Left lung (tissue), 10 donors: ENCODE measurements around the gene ERBB4. TPM values are rescaled to one million over a fixed set of nuclear protein-coding genes. Genes with fewer than 3 reads are reported as not detected.

Experiments
- ATAC-seq: fragments of 200-7000 bp; cut with Tn5 transposase; one replicate; pipeline ENCODE4 v1.9.1; 2020; ENCODE audit warnings: moderate library complexity
- DNase-seq, 4 donors: peaks; one replicate each; pipeline ENCODE4 v3.0.0-alpha.2; 2013 to 2020
- H3K27ac ChIP-seq, 2 donors: fragments of 200-600 bp; sonication (generic) in 1 of 2; one replicate each; pipeline versions ENCODE4 v1.5.0 to v1.8.0; 2020 to 2021
- H3K27me3 ChIP-seq, 2 donors: fragments of 200-600 bp; sonication (generic) in 1 of 2; one replicate each; pipeline versions ENCODE4 v1.5.0 to v1.8.0; 2020 to 2021
- H3K36me3 ChIP-seq, 2 donors: fragments of 200-600 bp; sonication (generic) in 1 of 2; one replicate each; pipeline versions ENCODE4 v1.5.0 to v1.8.0; 2020 to 2021
- H3K4me1 ChIP-seq, 2 donors: fragments of 200-600 bp; one replicate each; pipeline ENCODE4 v1.8.0; 2021
- H3K4me3 ChIP-seq, 2 donors: fragments of 200-600 bp; sonication (generic) in 1 of 2; one replicate each; pipeline versions ENCODE4 v1.5.0 to v1.8.0; 2020 to 2021; ENCODE audit warnings: mild to moderate bottlenecking in 1 of 2
- H3K9me3 ChIP-seq, 2 donors: fragments of 200-600 bp; sonication (generic) in 1 of 2; one replicate each; pipeline versions ENCODE4 v1.5.0 to v1.8.0; 2020 to 2021
- intact Hi-C, 2 donors: fragments of 100-400 bp; cut with DNase I; formaldehyde crosslinking; loops; one replicate each; pipeline versions ENCODE4 v1.11.2 to v1.14.2; 2022
- polyA plus RNA-seq, 6 donors: library from polyadenylated mRNA; unstranded; fragments of 120-200 nt; gene quantifications; one replicate each; pipeline ENCODE4 v1.2.1, GENCODE V29; 2013; ENCODE audit not compliant: insufficient read length in 6 of 6
- total RNA-seq, 2 donors: library from RNA; stranded (reverse); fragmentation: NEBNext Ultra II Directional; extraction: Animal tissue kit (Norgen Biotek cat#: 25700); gene quantifications; one replicate each; pipeline ENCODE4 v1.2.1, GENCODE V29; 2021
- TF ChIP-seq, protein P1 (sequence below), 2 donors: fragments of 200-600 bp; sonication (generic) in 1 of 2; IDR thresholded peaks; one replicate each; pipeline versions ENCODE4 v1.5.0 to v1.8.0; 2021; ENCODE audit warnings: antibody characterized with exemption in 2 of 2
- donor health status: DM: no; HTN: yes; CAD: no.
- donor health status: DM: no; HTN: no; CAD: no.

The ERBB4 gene
- total and polyA plus RNA-seq, 8 donors, result 0.89 to 16.0 (median 1.4) TPM

- Histone ChIP-seq H3K4me3 (no peak overlapping the region), H3K36me3 (no peaks in the 10 kb centered on the region), H3K4me1 (no peaks in the 10 kb centered on the region), H3K27ac (no peak overlapping the region), H3K27me3 (no peaks in the 10 kb centered on the region), H3K9me3 (peaks cover 0 to 6% of the 10 kb centered on the region in 2 donors)
- TF ChIP-seq, protein P1, sequence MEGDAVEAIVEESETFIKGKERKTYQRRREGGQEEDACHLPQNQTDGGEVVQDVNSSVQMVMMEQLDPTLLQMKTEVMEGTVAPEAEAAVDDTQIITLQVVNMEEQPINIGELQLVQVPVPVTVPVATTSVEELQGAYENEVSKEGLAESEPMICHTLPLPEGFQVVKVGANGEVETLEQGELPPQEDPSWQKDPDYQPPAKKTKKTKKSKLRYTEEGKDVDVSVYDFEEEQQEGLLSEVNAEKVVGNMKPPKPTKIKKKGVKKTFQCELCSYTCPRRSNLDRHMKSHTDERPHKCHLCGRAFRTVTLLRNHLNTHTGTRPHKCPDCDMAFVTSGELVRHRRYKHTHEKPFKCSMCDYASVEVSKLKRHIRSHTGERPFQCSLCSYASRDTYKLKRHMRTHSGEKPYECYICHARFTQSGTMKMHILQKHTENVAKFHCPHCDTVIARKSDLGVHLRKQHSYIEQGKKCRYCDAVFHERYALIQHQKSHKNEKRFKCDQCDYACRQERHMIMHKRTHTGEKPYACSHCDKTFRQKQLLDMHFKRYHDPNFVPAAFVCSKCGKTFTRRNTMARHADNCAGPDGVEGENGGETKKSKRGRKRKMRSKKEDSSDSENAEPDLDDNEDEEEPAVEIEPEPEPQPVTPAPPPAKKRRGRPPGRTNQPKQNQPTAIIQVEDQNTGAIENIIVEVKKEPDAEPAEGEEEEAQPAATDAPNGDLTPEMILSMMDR (IDR thresholded peaks at IDR 0.05), result no peak
- ATAC-seq (peak; percentile 97), DNase-seq (peak in 2 of 4 donors; percentile 45 to 76)
- intact Hi-C loops, result no loop called here
Observed at GRCh38 chr2:211766689-211767088, 771.9 kb downstream of the ERBB4 start.

DNA sequence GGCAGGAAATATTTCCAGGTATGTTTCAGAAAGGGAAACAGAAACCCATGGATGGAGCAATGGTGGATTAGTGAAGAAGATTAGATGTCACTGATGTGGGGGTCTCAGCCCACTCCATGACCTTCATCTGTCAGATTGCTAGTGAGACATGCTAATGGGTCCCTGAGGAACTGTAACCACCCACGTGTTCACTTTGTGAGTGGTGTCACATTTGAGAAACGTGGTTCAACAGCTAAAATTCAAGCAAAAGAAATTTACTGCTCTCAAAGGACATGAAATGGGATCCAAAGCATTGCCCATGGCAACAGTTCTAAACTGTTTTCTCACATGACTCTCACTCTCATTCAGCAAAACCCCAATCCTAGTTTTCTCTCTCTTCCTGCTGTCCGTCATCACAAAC lies 776.1 kb downstream of the ERBB4 start:
- TF ChIP-seq, protein P1 (IDR thresholded peaks at IDR 0.05), result no peak
- intact Hi-C loops, result no loop called here
- no peaks in the 10 kb centered on the region for H3K9me3 ChIP-seq
- no peaks in the 10 kb centered on the region for H3K4me1 ChIP-seq
- no peaks in the 10 kb centered on the region for H3K36me3 ChIP-seq
- no peaks in the 10 kb centered on the region for H3K27me3 ChIP-seq
- no peak overlapping the region for H3K27ac ChIP-seq
- DNase-seq, result no peak
- no peak for ATAC-seq
- no peak overlapping the region for H3K4me3 ChIP-seq

- Histone ChIP-seq H3K4me3 (no peak overlapping the region), H3K4me1 (no peaks in the 10 kb centered on the region), H3K27ac (no peak overlapping the region), H3K27me3 (no peaks in the 10 kb centered on the region), H3K36me3 (no peaks in the 10 kb centered on the region), H3K9me3 (no peaks in the 10 kb centered on the region)
- DNase-seq (no peak), ATAC-seq (peak; percentile 57)
- intact Hi-C loops, result no loop called here
- TF ChIP-seq, protein P1 (IDR thresholded peaks at IDR 0.05), result no peak
Observed at GRCh38 chr2:211760103-211760502, 778.5 kb downstream of the ERBB4 start.

DNA sequence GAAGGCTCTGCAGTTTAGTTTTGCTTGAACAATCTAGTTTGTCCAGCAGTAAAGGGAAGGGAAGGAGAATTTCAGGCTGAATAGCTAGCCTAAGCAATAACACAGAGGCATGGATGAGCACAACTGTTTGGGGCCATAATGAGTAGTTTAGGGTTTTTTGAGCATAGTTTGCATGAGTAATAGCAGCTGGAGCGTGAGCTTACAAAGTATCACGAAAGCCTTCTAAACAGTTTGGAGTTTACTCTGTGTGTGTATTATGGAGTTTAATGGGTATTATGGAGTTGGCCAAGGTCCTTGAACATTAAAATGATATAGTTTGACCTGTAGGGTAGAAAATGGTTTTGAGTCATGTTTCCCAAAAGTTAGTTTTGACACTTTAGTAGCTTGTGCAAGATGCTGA lies 782.3 kb downstream of the ERBB4 start:
- H3K36me3 ChIP-seq, result no peaks in the 10 kb centered on the region
- DNase-seq (no peak), ATAC-seq (no peak)
- TF ChIP-seq, protein P1 (IDR thresholded peaks at IDR 0.05), result no peak
- H3K27me3 ChIP-seq, result no peaks in the 10 kb centered on the region
- H3K4me1 ChIP-seq, result no peaks in the 10 kb centered on the region
- intact Hi-C loops, result no loop called here
- H3K4me3 ChIP-seq, result no peak overlapping the region
- no peaks in the 10 kb centered on the region for H3K9me3 ChIP-seq
- no peak overlapping the region for H3K27ac ChIP-seq

DNA sequence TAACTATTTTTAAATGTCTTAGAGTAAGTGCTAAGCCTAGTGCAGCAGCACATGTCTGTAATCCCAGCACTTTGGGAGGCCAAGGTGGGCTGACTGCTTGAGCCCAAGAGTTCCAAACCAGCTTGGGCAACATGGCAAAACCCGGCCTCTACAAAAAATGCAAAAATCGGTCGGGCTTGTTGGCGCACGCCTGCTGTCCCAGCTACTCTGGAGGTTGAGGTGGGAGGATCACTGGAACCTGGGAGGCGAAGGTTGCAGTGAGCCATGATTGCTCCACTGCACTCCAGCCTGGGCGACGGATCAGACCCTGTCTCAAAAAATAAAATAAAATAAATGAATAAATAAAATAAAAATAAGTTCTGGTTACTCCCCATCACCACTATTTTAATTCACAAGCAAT lies 783.4 kb downstream of the ERBB4 start:
- TF ChIP-seq, protein P1 (IDR thresholded peaks at IDR 0.05), result no peak
- Histone ChIP-seq H3K4me3 (no peak overlapping the region), H3K36me3 (no peaks in the 10 kb centered on the region), H3K9me3 (no peaks in the 10 kb centered on the region), H3K4me1 (no peaks in the 10 kb centered on the region), H3K27me3 (no peaks in the 10 kb centered on the region), H3K27ac (no peak overlapping the region)
- intact Hi-C loops, result no loop called here
- peak in 1 of 4 donors; percentile 42 for DNase-seq
- no peak for ATAC-seq
